Stimulated activated CD8-positive, alpha-beta memory T cell treated with anti-CD3 and anti-CD28 coated beads, Interleukin-15, amount 100 ng/mL, for 4 hours (primary cell): ENCODE data around the gene CCDC63.

Experiments
- DNase-seq, 2 donors: peaks; one replicate each; pipeline ENCODE4 v3.0.0-alpha.2; 2020; ENCODE audit warnings: low read depth in 2 of 2

Gene CCDC63

DNA sequence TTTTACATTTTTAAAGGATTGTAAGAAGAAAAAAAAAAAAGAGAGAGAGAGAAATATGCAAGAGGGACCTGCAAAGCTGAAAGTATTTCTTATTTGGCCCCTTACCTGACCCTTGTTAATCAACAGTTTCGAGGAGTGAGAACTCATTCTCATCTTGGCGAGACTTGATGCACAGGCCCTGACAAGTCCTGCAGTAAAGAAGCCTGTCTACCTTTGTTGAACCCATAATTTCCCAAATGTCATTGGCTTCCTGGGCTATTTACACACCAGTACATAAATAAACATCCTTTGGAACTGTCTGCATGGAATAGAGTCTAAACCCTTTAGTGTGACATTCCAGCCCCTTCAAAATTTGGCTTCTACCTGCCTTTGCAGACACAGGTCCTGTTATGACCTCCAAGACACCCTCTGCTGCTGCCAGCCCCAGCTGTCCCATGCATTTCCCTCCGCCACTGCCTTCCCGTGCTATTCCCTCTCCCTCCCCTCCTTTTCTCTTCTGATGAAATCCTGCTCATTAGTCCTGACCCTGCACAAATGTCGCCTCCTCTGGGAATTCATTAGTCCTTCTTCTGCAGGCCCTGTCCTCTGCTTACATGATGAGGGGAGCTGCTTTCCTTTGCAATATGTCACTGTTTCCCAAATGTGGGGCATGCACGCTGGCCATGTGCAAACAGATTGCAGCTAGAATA is 38.5 kb downstream of the CCDC63 start:
- no peak for DNase-seq

DNA sequence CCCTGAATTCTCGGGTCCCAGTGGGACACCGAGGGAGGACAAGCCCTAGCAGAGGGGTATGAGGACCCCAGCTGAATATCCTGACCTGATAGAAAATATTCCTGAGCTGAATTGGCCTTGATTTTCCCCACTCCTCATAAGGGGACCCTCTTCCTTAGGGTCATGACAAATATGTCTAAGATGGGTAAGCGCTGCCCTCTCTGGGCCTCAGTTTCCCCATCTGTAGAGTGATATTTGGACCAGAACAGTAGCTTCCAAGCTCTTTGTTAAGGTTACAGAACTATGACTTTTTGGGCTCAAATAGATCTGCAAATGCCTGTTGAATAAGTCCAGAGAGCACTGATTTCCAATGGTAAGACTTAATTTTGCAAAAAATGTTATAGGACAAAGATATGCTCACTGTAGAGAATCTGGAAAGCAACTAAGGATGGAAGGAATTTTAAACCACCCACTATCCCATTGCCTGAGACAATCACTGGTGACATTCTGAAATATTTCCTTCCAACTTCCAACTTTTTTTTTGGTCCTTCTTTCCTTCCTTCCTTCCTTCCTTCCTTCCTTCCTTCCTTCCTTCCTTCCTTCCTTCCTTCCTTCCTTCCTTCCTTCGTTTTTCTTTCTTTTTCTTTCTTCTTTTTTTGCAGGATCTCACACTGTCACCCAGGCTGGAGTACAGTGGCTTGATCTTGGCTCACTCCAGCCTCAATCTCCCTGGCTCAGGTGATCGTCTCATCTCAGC is 41.6 kb downstream of the CCDC63 start:
- DNase-seq, result no peak

GRCh38 chr12:110889361-110889760 is 42.6 kb downstream of the CCDC63 start:
- DNase-seq, result no peak

- DNase-seq, result no peak
Observed at GRCh38 chr12:110893956-110894355, 47.2 kb downstream of the CCDC63 start.

- no peak for DNase-seq
Observed at GRCh38 chr12:110896559-110896958, 49.8 kb downstream of the CCDC63 start.

DNA sequence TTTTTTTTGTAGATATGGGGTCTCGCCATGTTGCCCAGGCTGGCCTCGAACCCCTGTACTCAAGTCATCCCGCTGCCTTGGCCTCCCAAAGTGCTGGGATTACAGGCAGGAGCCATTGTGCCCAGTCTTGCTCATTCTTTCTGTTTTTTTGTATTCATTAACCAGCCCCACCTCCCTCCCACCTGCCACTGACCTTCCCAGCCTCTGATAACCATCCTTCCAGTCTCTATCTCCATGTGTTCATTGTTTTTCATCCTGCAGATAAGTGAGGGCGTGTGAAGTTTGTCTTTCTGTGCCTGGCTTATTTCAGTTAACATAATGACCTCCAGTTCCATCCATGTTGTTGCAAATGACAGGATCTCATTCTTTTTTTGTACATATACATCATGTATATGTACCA is 54.6 kb downstream of the CCDC63 start:
- no peak for DNase-seq

GRCh38 chr12:110903511-110903910 is 56.7 kb downstream of the CCDC63 start:
- no peak for DNase-seq

DNA sequence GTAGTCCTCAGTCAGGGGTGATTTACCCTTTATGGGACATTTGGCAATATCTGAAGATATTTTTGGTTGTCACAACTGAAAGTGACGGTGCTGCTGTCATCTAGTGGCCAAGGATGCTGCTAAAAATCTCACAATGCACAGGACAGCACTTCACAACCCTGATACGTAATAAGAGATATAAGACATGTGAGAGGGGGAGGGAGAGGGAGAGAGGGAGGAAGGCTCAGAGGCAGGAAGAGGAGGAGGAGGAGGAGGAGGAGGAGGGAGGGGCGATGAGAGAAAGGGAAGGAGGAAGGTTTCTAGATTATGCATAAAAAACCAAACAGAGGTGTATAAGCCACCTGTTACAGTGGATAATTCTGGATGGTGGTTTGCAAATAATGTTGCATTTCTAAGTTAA is 59.3 kb downstream of the CCDC63 start:
- DNase-seq, result no peak

GRCh38 chr12:110906516-110906915 is 59.7 kb downstream of the CCDC63 start:
- no peak for DNase-seq

DNA sequence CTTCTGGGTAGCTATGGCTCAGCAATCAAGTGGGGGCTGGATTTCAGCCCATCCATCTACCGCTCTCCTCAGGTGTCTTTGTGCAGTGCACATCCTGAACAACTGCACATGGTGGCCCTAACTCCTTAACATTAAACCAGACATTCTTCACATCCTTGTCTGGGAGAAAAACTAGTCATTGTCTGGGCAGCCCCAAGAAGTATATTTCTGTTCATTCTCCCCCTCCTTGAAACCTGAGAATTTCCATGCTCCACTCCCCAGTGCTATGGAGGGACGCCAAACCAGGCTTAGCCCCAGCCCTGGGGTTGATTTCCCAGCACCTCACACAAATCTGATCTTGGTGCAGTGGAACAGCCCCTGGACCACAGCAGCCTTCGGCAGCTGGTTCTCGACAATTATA is 60.2 kb downstream of the CCDC63 start:
- no peak for DNase-seq

DNA sequence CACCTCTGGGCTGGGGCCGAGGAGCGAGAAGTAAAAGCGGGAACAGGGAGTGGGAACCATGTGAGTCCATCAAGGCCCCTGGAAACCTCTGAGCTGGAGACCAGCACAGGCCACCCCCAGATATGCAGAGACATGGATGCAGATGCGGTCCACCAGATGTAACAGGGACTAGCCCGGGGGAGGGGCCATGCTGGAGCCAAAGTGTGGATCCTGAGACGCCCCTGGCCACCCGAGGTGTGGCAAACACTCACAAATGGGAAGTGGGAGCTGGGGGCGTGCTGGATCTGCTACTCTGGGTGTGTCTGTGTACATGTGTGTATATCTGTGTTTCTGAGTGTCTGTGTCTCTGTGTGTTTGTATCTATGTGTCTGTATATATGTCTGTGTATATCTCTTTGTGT is 60.8 kb downstream of the CCDC63 start:
- no peak for DNase-seq

- DNase-seq, result no peak
Observed at GRCh38 chr12:110908377-110909152, 61.8 kb downstream of the CCDC63 start.

DNA sequence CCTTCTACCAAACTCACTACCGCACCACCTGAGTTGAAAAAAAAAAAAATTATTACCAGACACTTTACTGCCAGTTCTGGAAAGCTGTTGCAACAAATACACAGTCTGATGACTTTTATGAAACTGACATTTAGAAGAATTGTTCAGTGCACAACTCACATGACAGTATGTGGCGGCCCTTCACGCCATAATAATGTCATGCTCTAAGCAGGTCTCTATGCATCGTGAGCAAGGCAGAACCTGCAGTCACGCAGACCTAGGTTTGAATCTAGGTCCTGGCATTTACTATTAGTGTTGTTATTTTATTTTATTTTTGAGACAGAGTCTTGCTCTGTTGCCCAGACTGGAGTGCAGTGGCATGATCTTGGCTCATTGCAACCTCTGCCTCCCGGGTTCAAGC is 65.5 kb downstream of the CCDC63 start:
- DNase-seq, result no peak

- no peak for DNase-seq
Observed at GRCh38 chr12:110913119-110914056, 66.6 kb downstream of the CCDC63 start.

DNA sequence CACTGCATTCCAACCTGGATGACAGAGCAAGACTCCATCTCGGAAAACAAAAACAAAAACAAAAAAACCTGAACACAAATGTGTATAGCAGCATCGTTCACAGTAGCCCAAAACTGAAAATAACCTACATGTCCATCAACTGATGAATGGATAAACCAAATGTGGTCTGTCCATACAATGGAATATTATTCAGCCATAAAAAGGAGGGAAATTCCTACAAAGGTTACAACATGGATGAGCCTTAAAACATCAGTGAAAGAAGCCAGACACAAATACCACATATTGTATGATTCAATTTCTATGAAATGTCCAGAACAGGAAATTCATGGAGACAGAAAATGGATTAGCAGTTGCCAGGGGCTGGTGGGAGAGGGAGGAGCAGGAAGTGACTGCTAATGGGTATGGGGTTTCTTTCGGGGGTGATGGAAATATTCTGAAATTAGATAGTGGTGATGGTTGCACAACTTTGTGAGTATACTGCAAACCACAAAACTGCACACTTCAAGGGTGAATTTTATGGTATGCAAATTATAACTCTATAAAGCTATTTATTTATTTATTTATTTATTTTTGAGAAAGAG is 69.6 kb downstream of the CCDC63 start:
- no peak for DNase-seq

DNA sequence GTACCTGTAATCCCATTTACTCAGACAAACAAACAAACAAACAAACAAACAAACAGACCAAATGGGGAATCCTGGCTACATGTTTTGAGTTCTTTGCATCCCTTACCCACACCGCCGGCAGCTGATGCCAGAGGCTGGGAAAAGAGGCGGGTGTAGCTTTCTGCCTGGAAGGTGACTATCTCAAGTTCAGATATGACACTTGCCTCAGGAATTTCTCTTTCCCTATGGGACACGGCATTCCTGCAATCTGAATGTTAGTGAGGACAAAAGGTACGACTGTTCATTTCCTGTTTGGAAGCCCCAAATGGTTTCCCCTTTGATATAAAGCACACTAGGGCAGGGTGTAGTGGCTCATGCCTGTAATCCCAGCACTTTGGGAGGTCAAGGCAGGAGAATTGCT is 70.7 kb downstream of the CCDC63 start:
- DNase-seq, result no peak

GRCh38 chr12:110917961-110918360 is 71.2 kb downstream of the CCDC63 start:
- no peak for DNase-seq

- DNase-seq, result no peak
Observed at GRCh38 chr12:110919720-110920119, 72.9 kb downstream of the CCDC63 start.

DNA sequence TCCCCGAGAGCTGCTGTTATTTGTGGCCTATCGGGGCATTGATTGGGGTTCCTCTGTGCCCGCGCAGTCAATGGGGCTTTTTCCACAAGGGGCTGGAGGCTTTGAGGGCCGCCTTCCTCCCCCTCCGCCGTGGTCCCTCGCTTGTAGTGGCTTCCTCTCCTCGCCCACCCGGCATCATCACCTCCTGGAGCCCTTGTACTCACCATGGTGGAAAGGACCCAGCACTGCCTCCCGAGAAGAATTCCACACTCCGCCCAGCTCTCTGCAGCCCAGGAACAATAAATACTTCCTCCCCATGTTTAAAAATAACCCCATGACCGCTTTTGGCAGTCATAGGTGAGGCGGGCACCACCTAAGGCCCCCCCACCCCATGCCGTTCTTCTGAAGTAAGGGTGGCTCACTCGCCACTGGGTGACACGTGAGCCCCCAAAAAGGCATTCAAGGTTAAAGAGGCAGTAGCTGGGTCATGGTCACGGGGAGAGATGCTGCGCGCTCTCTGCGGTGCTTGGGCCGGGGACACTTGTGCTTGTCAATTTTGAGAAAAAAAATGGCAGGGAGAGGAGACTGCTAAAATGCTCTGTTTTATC is 73.6 kb downstream of the CCDC63 start, which contains the start of gene MYL2:
Gene MYL2, minus strand, starts transcription at position 256 of the 587 bp plus-strand sequence. Its CDS starts 50 bp downstream, at position 206.
- DNase-seq, result no peak

GRCh38 chr12:110921262-110921661 is 74.5 kb downstream of the CCDC63 start:
- DNase-seq, result no peak

DNA sequence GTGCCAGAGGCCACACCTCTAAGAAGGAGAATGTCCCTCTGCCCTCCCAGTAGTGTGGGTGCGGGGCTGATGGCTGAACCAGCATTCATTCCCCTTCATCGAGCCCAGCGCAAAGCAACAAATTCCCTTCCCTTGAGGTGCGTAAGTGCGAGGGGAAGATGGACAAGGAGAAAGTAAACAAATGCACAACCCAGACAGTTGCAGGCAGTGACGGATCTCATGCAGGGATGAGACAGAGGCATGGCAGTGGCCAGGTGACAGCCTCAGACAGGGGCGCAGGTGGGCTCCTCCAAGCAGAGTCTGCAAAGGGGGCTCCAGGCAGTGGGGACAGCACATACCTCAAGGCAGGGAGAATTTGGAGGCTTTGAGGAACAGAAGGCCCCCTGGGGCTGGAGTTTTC is 75.9 kb downstream of the CCDC63 start:
- DNase-seq, result no peak
